Activated T-cell treated with anti-CD3 and anti-CD28 coated beads, Interleukin-2, amount 50 U/mL, for 24 hours (primary cell): ENCODE measurements around the gene ZNF3.

Source experiments
- DNase-seq: peaks from one replicate; pipeline ENCODE4 v3.0.0-alpha.2; 2020
- H3K27ac Mint-ChIP-seq: 2 replicates; pipeline ENCODE4 v1.8.0; 2020; ENCODE audit warnings: mild to moderate bottlenecking, mixed read lengths
- H3K27me3 Mint-ChIP-seq: 2 replicates; pipeline ENCODE4 v1.8.0; 2020; ENCODE audit warnings: mixed read lengths
- H3K36me3 Mint-ChIP-seq: 2 replicates; pipeline ENCODE4 v1.8.0; 2020; ENCODE audit warnings: low read depth, mixed read lengths
- H3K4me1 Mint-ChIP-seq: 2 replicates; pipeline ENCODE4 v1.8.0; 2020; ENCODE audit warnings: low read depth, mixed read lengths
- H3K4me3 Mint-ChIP-seq: 2 replicates; pipeline ENCODE4 v1.8.0; 2020; ENCODE audit warnings: mild to moderate bottlenecking, moderate library complexity, mixed read lengths
- H3K9me3 Mint-ChIP-seq: 2 replicates; pipeline ENCODE4 v1.8.0; 2020; ENCODE audit warnings: mixed read lengths

ZNF3 gene

DNA sequence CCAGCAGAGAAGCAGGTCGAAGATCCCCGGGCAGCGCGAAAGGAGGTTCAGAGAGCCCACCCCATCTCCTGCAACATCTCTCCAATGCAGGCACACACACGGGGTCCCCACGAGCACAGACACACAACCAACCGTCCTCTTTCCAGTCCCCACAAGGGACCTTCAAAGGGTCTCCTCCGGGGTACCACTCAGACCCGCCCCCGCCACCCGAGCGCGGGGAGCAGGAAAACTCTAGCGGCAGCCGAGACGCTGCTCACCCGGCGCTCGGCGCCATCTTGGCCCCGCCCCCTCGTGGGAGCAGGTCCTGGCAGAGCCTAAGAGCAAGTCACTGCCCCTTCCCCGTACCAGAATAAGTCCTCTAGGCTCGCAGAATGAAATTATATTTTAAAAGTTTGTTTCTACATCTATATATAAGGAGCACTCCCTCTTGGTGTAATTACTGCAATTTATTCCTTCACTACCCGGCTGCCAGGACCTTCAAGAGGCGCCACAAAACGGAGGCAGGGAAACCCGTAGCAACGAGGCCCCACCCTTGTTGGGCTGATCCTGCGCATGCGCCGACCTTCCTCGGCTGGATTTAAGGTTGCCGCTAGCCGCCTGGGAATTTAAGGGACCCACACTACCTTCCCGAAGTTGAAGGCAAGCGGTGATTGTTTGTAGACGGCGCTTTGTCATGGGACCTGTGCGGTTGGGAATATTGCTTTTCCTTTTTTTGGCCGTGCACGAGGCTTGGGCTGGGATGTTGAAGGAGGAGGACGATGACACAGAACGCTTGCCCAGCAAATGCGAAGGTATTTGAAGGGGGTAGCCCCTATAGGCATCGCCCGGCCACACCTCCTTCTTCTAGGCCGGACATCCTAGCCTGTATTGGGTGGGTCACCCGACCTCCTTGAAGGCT is 37.8 kb upstream of the ZNF3 start, which contains the start of the genes CNPY4 and TAF6:
TSS of gene CNPY4 (plus strand) at position 563 of the 898 bp plus-strand sequence. CDS start at position 674, 111 bp downstream.
TSS of gene TAF6 (minus strand) at position 287 of the 898 bp plus-strand sequence. CDS start 5,149 bp downstream, outside the sequence.
- no peaks in the 10 kb centered on the region for H3K27me3 Mint-ChIP-seq
- peaks cover 49% of the 10 kb centered on the region for H3K36me3 Mint-ChIP-seq
- DNase-seq: peak; percentile 95
- H3K4me1 Mint-ChIP-seq: peaks cover 31% of the 10 kb centered on the region
- peak within 1 kb of the TSS; percentile 98 for H3K4me3 Mint-ChIP-seq
- peak within 1 kb of the TSS; percentile 99 for H3K27ac Mint-ChIP-seq
- H3K9me3 Mint-ChIP-seq: no peaks in the 10 kb centered on the region

DNA sequence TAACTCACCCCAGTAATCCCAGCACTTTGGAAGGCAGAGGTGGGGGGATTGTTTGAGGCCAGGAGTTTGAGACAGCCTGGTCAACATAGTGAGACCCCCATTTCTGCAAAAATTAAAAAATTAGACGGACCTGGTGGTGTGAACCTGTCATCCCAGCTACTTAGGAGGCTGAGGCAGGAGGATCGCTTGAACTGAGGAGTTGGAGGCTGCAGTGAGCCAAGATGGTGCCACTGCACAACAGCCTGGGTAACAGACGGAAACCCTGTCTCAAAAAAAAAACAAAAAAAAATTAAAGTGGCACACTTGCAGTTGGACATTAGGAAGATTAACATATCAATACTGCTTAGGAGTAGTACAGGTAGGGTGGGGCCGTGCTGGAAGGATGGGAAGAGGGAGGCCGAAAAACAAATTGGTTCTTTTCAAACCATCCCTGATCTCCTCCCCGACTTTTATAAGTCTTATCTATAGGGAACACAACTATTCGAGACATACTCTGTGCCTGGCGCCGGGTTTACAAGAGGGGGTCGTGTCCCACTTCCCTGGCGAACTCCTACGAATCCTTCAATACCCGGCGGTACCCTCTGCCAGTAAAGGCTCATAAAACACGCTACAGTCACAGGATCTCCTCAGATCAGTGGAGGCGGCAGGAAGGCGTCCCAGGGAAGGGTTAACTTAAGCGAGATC is 37.0 kb upstream of the ZNF3 start:
- Mint-ChIP-seq H3K27ac (peak overlapping the region; percentile 99), H3K4me1 (peaks cover 28% of the 10 kb centered on the region), H3K4me3 (peak overlapping the region; percentile 98), H3K27me3 (no peaks in the 10 kb centered on the region), H3K36me3 (peaks cover 53% of the 10 kb centered on the region), H3K9me3 (no peaks in the 10 kb centered on the region)
- no peak for DNase-seq

DNA sequence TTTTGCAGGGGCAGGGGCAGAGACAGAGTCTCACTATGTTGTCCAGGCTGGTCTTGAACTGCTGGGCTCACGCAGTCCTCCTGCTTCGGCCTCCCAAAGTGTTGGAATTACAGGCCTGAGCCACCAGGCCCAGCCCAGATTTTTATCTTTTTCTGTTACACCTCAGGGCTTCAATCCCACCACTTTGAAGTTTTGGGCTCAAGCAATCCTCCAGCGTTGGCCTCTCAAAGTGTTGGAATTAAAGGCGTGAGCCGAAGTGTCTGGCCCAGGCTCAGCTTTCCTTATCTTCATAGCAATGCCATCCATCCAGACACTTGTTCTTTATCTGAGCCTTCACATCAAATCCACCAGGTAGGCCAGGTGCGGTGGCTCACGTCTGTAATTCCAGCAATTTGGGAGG is 33.5 kb upstream of the ZNF3 start:
- peaks cover 76% of the 10 kb centered on the region for H3K36me3 Mint-ChIP-seq
- no peak overlapping the region for H3K4me3 Mint-ChIP-seq
- H3K27me3 Mint-ChIP-seq: no peaks in the 10 kb centered on the region
- H3K4me1 Mint-ChIP-seq: peaks cover 16% of the 10 kb centered on the region
- H3K9me3 Mint-ChIP-seq: no peaks in the 10 kb centered on the region
- DNase-seq: no peak
- H3K27ac Mint-ChIP-seq: no peak overlapping the region

DNA sequence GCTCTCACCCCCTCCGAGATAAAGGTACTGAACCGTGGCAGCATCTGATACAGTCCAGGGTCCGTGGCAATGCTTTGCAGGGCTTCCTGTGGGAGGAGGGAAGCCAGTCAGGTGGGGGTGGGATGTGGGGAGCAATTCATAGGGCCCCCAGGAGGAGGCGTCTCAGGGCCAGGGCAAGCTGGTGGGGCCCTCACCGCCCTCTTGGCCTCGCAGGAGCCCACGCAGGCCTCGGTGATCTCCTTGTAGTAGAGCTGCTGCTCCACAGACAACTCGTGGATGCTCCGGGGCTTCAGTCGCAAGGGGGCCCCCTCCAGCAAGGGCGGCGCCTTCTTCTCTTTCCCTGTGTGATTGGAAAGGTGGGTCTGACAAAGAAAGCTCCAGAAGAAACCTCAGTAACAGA is 30.4 kb upstream of the ZNF3 start:
- peaks cover 92% of the 10 kb centered on the region for H3K36me3 Mint-ChIP-seq
- H3K9me3 Mint-ChIP-seq: no peaks in the 10 kb centered on the region
- H3K27ac Mint-ChIP-seq: no peak overlapping the region

DNA sequence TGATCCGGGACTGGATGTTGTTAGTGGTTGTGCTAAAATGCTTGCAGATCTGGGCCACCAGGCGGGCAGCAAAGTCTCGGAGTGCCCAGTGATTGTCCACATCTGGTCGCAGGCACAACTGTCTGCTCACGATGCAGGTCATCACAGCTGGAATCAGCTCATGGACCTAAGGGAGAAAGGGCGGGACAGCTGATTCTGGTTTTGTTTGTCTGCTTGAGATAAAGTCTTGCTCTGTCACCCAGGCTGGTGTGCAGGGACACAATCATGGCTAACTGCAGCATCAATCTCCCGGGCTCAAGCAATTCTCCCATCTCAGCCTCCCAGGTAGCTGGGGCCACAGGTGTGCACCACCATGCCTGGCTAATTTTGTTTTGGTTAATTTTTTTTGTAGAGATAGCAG is 29.6 kb upstream of the ZNF3 start:
- no peak for DNase-seq
- Mint-ChIP-seq H3K4me3 (no peak overlapping the region), H3K27me3 (no peaks in the 10 kb centered on the region), H3K4me1 (peaks cover 4% of the 10 kb centered on the region), H3K9me3 (no peaks in the 10 kb centered on the region), H3K36me3 (peaks cover 92% of the 10 kb centered on the region), H3K27ac (no peak overlapping the region)

More for the DNA sequence above, 30.4 kb upstream of the ZNF3 start:
- H3K4me3 Mint-ChIP-seq: no peak overlapping the region
- H3K4me1 Mint-ChIP-seq: peaks cover 4% of the 10 kb centered on the region
- DNase-seq: no peak
- H3K27me3 Mint-ChIP-seq: no peaks in the 10 kb centered on the region

DNA sequence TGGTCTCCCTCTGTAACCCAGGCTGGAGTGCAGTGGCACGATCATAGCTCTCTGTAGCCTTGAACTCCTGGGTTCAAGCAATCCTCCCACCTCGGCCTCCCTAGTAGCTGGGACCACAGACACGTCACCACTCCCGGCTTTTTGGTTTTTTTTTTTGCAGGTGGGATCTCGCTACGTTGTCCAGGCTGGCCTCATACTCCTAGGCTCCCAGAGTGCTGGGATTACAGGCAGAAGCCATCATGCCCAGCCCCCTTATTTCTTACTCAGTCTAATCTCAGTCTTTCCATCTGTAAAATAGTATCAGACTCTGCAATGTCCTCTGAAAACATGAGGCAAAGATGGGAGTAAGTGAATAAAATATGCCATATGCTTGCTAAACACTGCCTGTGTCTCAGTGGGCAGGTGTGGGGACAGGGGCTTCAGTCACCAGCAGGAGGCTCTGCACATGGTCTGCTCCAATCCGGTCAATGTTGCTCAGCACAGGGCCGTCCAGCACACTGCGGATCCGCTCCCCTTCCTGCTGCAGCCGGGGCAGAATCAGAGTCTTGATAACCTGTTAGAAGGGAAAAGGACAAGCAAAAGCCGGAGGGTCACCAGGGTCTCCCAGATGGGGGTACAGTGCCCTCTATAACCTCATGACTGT is 28.1 kb upstream of the ZNF3 start:
- no peak overlapping the region for H3K27ac Mint-ChIP-seq
- no peak overlapping the region for H3K4me3 Mint-ChIP-seq
- H3K9me3 Mint-ChIP-seq: no peaks in the 10 kb centered on the region
- no peak for DNase-seq
- no peaks in the 10 kb centered on the region for H3K27me3 Mint-ChIP-seq
- peaks cover 95% of the 10 kb centered on the region for H3K36me3 Mint-ChIP-seq
- no peaks in the 10 kb centered on the region for H3K4me1 Mint-ChIP-seq

DNA sequence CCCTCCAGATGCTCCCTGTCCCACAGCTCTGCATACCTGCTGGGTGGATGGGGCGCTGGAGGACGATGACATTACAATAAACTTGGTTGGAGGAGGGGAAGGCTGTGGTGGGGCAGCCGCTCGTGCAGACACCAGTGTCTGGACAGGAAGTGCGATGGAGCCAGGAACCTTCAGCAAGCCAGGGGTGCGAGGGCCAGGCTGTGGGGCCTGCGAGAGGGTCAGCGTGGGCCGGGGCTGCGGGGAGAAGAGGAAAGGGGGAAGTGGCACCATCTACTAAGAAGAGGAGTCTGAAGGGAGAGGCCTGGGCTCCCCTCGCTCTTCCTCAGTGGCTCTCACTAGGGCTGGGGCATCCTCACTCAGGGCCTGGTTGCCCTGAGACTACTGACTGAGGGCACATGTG is 26.4 kb upstream of the ZNF3 start:
- Mint-ChIP-seq H3K4me1 (peaks cover 7% of the 10 kb centered on the region), H3K9me3 (no peaks in the 10 kb centered on the region), H3K36me3 (peaks cover 92% of the 10 kb centered on the region), H3K27ac (no peak overlapping the region), H3K27me3 (no peaks in the 10 kb centered on the region), H3K4me3 (no peak overlapping the region)
- DNase-seq: no peak

DNA sequence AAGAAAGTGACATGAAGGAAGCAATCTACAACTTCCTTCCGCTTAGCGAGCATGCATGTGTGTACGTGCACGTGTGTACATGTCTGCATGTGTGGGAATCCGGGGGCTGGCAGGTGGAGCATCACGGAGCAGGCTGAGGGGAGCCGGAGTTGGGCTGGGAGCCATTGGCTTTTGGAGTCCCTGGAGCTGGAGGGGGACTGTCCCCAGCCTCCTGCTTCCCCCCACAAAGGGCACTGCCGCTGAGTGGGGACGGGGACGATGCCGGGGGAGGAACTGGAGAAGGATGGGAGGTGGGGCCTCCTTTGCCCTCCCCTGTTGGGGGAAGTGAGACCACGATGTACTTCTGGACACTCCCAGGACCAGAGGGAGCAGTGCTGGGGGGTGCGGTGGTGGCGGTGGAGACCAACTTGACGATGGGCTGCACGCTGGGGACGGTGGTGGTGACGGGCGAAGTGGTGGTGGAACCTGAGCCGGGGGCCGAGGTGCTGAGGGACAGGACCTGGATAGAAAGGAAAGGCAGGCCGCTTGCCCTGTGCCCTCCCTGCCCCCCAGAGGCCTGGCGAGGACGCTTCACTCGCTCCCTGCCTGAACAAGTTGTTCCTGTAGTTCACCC is 25.7 kb upstream of the ZNF3 start:
- Mint-ChIP-seq H3K36me3 (peaks cover 85% of the 10 kb centered on the region), H3K9me3 (no peaks in the 10 kb centered on the region), H3K27me3 (no peaks in the 10 kb centered on the region), H3K4me1 (peaks cover 13% of the 10 kb centered on the region), H3K27ac (peak overlapping the region; percentile 66), H3K4me3 (no peak overlapping the region)
- DNase-seq: no peak

DNA sequence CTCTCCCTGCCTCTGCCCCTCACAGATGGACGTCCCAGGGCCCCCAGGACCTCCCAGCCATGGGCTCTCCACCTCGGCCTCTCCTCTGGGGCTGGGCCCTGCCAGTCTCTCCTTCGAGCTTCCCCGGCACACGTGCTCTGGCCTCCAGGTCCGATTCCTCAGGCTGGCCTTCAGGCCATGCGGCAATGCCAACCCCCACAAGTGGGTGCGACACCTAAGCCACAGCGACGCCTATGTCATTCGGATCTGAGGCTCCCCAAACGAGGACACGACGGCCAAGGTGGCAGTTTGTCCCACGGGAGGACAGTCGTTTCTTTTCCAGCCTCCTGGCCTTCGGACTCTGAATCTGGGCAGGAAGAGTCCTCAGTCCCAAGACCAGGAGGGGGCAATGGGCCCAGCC is 25.1 kb upstream of the ZNF3 start:
- peaks cover 13% of the 10 kb centered on the region for H3K4me1 Mint-ChIP-seq
- peak overlapping the region; percentile 66 for H3K27ac Mint-ChIP-seq
- no peaks in the 10 kb centered on the region for H3K9me3 Mint-ChIP-seq
- H3K27me3 Mint-ChIP-seq: no peaks in the 10 kb centered on the region
- DNase-seq: no peak
- peaks cover 80% of the 10 kb centered on the region for H3K36me3 Mint-ChIP-seq
- no peak overlapping the region for H3K4me3 Mint-ChIP-seq

DNA sequence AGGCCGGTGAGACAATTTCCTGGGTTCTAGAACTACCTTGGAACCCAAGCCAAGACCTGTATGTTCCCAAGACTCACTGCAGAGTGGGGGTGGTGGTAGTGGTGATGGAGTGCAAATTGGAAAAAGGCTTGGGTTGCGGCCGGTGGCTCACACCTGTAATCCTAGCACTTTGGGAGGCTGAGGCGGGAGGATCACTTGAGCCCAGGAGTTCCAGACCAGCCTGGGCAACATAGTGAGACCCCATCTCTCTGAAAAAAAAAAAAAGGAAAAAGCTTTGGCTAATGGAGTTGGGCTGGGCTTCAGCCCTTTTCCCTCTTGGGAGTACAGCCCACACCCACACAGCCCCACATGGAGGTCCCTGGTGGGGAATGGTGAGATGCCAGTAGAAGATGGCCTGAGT is 24.0 kb upstream of the ZNF3 start:
- Mint-ChIP-seq H3K27ac (no peak overlapping the region), H3K36me3 (peaks cover 80% of the 10 kb centered on the region), H3K4me3 (no peak overlapping the region), H3K27me3 (no peaks in the 10 kb centered on the region), H3K4me1 (peaks cover 13% of the 10 kb centered on the region), H3K9me3 (no peaks in the 10 kb centered on the region)
- DNase-seq: no peak

DNA sequence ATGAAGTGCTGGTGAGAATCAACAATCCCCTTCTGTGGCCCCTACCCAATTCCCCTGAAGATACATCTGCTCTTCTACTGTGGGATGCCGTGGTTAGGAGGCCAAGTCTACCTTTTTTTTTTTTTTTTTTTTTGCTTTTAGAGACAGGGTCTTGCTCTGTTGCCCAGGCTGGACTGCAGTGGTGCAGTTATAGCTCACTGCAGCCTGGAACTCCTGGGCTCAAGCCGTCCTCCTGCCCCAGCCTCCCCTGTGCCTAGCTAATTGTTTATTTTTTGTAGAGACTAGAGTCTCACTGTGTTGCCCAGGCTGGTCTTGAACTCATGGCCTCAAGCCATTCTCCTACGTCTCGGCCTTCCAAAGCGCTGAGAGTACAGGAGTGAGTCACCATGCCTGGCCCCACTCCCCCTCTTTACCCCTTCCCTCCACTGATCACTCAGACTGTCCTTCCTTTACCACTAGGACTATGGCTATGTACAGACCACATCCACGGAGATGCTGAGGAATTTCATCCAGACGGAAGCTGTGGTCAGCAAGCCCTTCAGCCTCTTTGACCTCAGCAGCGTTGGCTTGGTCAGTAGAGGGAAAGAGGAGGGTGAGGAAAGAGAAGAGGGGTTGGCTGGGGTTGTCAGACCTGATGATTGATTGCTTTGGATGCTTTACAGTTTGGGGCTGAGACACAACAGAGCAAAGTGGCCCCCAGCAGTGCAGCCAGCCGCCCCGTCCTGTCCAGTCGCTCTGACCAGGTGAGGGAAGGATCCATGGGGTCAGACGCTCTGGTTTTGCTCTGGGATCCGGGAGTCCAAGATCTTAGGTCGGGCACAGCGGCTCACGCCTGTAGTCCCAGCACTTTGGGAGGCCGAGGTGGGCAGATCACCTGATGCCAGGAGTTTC is 21.7 kb upstream of the ZNF3 start:
- peak overlapping the region; percentile 97 for H3K4me3 Mint-ChIP-seq
- peaks cover 33% of the 10 kb centered on the region for H3K4me1 Mint-ChIP-seq
- H3K9me3 Mint-ChIP-seq: no peaks in the 10 kb centered on the region
- DNase-seq: no peak
- no peak overlapping the region for H3K27ac Mint-ChIP-seq
- peaks cover 80% of the 10 kb centered on the region for H3K36me3 Mint-ChIP-seq
- no peaks in the 10 kb centered on the region for H3K27me3 Mint-ChIP-seq

DNA sequence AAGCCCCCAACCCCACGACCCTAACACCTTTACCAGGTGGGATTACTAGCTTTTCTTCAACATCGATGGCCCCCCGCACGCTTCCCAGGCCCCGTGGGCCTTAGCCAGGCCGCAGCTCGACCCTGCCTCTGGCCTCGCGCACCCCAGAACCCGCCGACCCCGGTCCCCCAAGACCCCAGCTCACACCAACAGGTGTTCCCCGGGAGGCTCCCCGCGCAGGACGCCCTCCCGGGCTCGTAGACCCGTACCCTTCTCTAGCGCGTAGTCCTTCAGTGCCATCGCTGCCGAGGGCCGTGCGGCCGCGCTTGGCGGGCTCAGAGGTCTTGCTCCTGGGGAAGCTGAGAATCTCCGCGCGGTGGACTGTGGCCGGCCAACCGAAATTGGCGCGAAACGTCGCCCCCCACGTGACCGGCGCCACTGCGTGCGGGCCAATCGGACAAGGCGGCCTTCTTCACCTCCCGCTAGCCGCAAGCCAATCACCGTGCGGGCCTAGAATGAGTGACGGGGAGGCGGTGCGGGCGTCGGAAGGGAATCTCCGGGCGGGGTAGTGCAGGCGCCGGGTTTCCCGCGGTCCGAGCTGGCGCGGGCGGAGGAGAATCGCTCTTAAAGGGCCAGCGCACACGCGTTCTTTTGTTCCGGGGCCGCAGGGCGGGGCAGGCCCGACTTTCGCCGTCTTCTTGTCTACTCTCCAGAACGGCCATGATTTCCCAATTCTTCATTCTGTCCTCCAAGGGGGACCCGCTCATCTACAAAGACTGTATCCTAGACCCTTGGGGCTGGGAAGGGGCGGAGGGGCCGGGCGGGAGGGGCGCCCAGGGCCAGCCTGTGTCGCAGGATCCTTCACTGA is 19.7 kb upstream of the ZNF3 start, which contains the start of the genes AP4M1 and MCM7:
TSS of gene AP4M1 (plus strand) at position 628 of the 847 bp plus-strand sequence. CDS start at position 700, 72 bp downstream.
TSS of gene MCM7 (minus strand) at position 382 of the 847 bp plus-strand sequence. CDS start at position 279, 103 bp downstream.
- Mint-ChIP-seq H3K36me3 (peaks cover 82% of the 10 kb centered on the region), H3K9me3 (no peaks in the 10 kb centered on the region), H3K4me3 (peak within 1 kb of the TSS; percentile 97), H3K27ac (peak within 1 kb of the TSS; percentile 99), H3K4me1 (peaks cover 46% of the 10 kb centered on the region), H3K27me3 (no peaks in the 10 kb centered on the region)
- peak; percentile 97 for DNase-seq
